CD14-positive monocyte (primary cell): ENCODE data around the gene CTNNA2. TPM values are rescaled to one million over a fixed set of nuclear protein-coding genes. Genes with fewer than 3 reads are reported as not detected.

Experiments used
- DNase-seq, 3 donors: peaks; one replicate each; pipeline ENCODE4 v3.0.0-alpha.2; 2011 to 2022
- H2AFZ ChIP-seq: 2 replicates; pipeline ENCODE4 v1.6.0; 2012; ENCODE audit warnings: mild to moderate bottlenecking, low read depth, low read length, inconsistent platforms; ENCODE audit not compliant: insufficient read depth, poor library complexity, severe bottlenecking
- H3K27ac ChIP-seq, 2 donors: 1 replicate in 1 of 2; 2 replicates in 1 of 2; pipeline ENCODE4 v1.5.1; 2012 to 2013; ENCODE audit warnings: low read length in 2 of 2, control low read depth in 1 of 2, inconsistent platforms in 1 of 2, low read depth in 1 of 2, mild to moderate bottlenecking in 1 of 2
- H3K27me3 ChIP-seq, 2 donors: one replicate each; pipeline versions ENCODE4 v1.6.0 to v1.6.1; 2011 to 2013; ENCODE audit warnings: low read length in 2 of 2; ENCODE audit not compliant: control insufficient read depth in 2 of 2, insufficient read depth in 2 of 2
- H3K36me3 ChIP-seq, 2 donors: replicated peaks in 1 of 2; 1 replicate in 1 of 2; 2 replicates in 1 of 2; pipeline versions ENCODE4 v1.5.1 to v1.6.1; 2012 to 2013; ENCODE audit warnings: low read length in 2 of 2, control low read depth in 1 of 2, inconsistent platforms in 1 of 2, mild to moderate bottlenecking in 1 of 2; ENCODE audit not compliant: insufficient read depth in 2 of 2, control insufficient read depth in 1 of 2
- H3K4me1 ChIP-seq, 2 donors: 1 replicate in 1 of 2; 2 replicates in 1 of 2; pipeline versions ENCODE4 v1.5.1 to v1.6.1; 2012 to 2013; ENCODE audit warnings: low read length in 2 of 2, control low read depth in 1 of 2, inconsistent platforms in 1 of 2, mild to moderate bottlenecking in 1 of 2, moderate library complexity in 1 of 2; ENCODE audit not compliant: insufficient read depth in 2 of 2, control insufficient read depth in 1 of 2
- H3K4me2 ChIP-seq: replicated peaks from 2 replicates; pipeline ENCODE3; 2012; ENCODE audit warnings: low read length, moderate library complexity, mild to moderate bottlenecking; ENCODE audit not compliant: poor library complexity, severe bottlenecking; ENCODE audit errors: extremely low read depth
- H3K4me3 ChIP-seq, 3 experiments: fragments of 200-600 bp in 1 of 3; sonication (generic) in 1 of 3; replicated peaks in 1 of 3; 1 replicate in 2 of 3; 2 replicates in 1 of 3; pipeline ENCODE4 v1.5.1; 2011 to 2013; ENCODE audit warnings: low read length in 3 of 3, mild to moderate bottlenecking in 3 of 3, control low read depth in 2 of 3, low read depth in 2 of 3, inconsistent platforms in 1 of 3, moderate library complexity in 1 of 3
- H3K79me2 ChIP-seq: 2 replicates; pipeline ENCODE4 v1.6.0; 2012; ENCODE audit warnings: mild to moderate bottlenecking, control low read depth, inconsistent platforms, low read length, moderate library complexity; ENCODE audit not compliant: insufficient read depth
- H3K9ac ChIP-seq: 2 replicates; pipeline ENCODE4 v1.6.0; 2017; ENCODE audit warnings: low read length, mild to moderate bottlenecking; ENCODE audit not compliant: insufficient read depth, poor library complexity, severe bottlenecking
- H3K9me3 ChIP-seq, 2 donors: replicated peaks in 1 of 2; 1 replicate in 1 of 2; 2 replicates in 1 of 2; pipeline versions ENCODE4 v1.5.1 to v1.6.1; 2012 to 2013; ENCODE audit warnings: low read length in 2 of 2, control low read depth in 1 of 2; ENCODE audit not compliant: control insufficient read depth in 1 of 2, insufficient read depth in 1 of 2
- H4K20me1 ChIP-seq: 2 replicates; pipeline ENCODE4 v1.6.0; 2012; ENCODE audit warnings: mild to moderate bottlenecking, low read length, control low read depth, moderate library complexity; ENCODE audit not compliant: insufficient read depth
- H3K27ac Mint-ChIP-seq, 7 donors: one replicate each; pipeline ENCODE4 v1.8.0; 2020; ENCODE audit warnings: mild to moderate bottlenecking in 7 of 7, mixed read lengths in 7 of 7, moderate library complexity in 6 of 7, inconsistent platforms in 2 of 7
- H3K27me3 Mint-ChIP-seq, 3 donors: one replicate each; pipeline ENCODE4 v1.8.0; 2021 to 2022; ENCODE audit warnings: low read depth in 3 of 3, mild to moderate bottlenecking in 3 of 3, mixed read lengths in 3 of 3, moderate library complexity in 3 of 3, inconsistent platforms in 1 of 3
- H3K36me3 Mint-ChIP-seq, 2 donors: one replicate each; pipeline ENCODE4 v1.8.0; 2020; ENCODE audit warnings: mixed read lengths in 2 of 2, inconsistent platforms in 1 of 2, mild to moderate bottlenecking in 1 of 2
- H3K4me1 Mint-ChIP-seq: one replicate; pipeline ENCODE4 v1.8.0; 2020; ENCODE audit warnings: mild to moderate bottlenecking, mixed read lengths
- H3K4me3 Mint-ChIP-seq, 2 donors: one replicate each; pipeline ENCODE4 v1.8.0; 2020; ENCODE audit warnings: mild to moderate bottlenecking in 2 of 2, mixed read lengths in 2 of 2, moderate library complexity in 1 of 2
- H3K9me3 Mint-ChIP-seq, 7 donors: one replicate each; pipeline ENCODE4 v1.8.0; 2020 to 2022; ENCODE audit warnings: mixed read lengths in 7 of 7, mild to moderate bottlenecking in 6 of 7, moderate library complexity in 6 of 7, inconsistent platforms in 2 of 7
- WGBS: methylation state at CpG from one replicate; pipeline ENCODE4 v1.1.5; 2013; ENCODE audit warnings: missing lambda C conversion rate; ENCODE audit not compliant: insufficient coverage; 5-methylcytosine and 5-hydroxymethylcytosine counted together
- intact Hi-C, 2 donors: fragments of 100-400 bp; cut with micrococcal nuclease; formaldehyde crosslinking; loops; one replicate each; pipeline versions ENCODE4 v1.15.0 to v1.15.1; 2023
- polyA plus RNA-seq, 3 donors: library from polyadenylated mRNA; depleted of rRNA in 1 of 3; unstranded in 2 of 3; stranded (reverse) in 1 of 3; fragments of 300-500 nt in 2 of 3; fragments of >200 nt in 1 of 3; fragmentation: Illumina TruSeq in 2 of 3; gene quantifications; 1 replicate in 2 of 3; 2 replicates in 1 of 3; pipeline ENCODE4 v1.2.3, GENCODE V29; 2012 to 2021
- TF ChIP-seq, protein P1 (sequence below): fragments of 200-600 bp; IDR thresholded peaks from one replicate; pipeline ENCODE4 v1.8.0; 2022; ENCODE audit warnings: antibody characterized with exemption, mild to moderate bottlenecking

The CTNNA2 gene
- polyA plus RNA-seq, 3 donors = not detected

GRCh38 chr2:80473069-80473468 lies 960.2 kb downstream of the CTNNA2 start:
- TF ChIP-seq, protein P1, sequence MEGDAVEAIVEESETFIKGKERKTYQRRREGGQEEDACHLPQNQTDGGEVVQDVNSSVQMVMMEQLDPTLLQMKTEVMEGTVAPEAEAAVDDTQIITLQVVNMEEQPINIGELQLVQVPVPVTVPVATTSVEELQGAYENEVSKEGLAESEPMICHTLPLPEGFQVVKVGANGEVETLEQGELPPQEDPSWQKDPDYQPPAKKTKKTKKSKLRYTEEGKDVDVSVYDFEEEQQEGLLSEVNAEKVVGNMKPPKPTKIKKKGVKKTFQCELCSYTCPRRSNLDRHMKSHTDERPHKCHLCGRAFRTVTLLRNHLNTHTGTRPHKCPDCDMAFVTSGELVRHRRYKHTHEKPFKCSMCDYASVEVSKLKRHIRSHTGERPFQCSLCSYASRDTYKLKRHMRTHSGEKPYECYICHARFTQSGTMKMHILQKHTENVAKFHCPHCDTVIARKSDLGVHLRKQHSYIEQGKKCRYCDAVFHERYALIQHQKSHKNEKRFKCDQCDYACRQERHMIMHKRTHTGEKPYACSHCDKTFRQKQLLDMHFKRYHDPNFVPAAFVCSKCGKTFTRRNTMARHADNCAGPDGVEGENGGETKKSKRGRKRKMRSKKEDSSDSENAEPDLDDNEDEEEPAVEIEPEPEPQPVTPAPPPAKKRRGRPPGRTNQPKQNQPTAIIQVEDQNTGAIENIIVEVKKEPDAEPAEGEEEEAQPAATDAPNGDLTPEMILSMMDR = no peak
- 96% methylated on average over 3 of the region's 5 CpGs for whole genome bisulfite sequencing
- no peak overlapping the region for H3K9ac ChIP-seq
- intact Hi-C loops = no loop called here
- no peak overlapping the region for H3K4me3 Mint-ChIP-seq
- H3K36me3 ChIP-seq = no peaks in the 10 kb centered on the region
- no peak overlapping the region for H2AFZ ChIP-seq
- no peaks in the 10 kb centered on the region for H4K20me1 ChIP-seq
- no peaks in the 10 kb centered on the region for H3K36me3 Mint-ChIP-seq
- no peak overlapping the region for H3K27ac Mint-ChIP-seq
- no peaks in the 10 kb centered on the region for H3K27me3 ChIP-seq
- no peaks in the 10 kb centered on the region for H3K79me2 ChIP-seq
- no peaks in the 10 kb centered on the region for H3K4me1 Mint-ChIP-seq
- H3K9me3 Mint-ChIP-seq = peaks cover 0 to 9% (median 3%) of the 10 kb centered on the region in 7 donors
- H3K4me2 ChIP-seq = no peak overlapping the region
- H3K27ac ChIP-seq = no peak overlapping the region
- no peak for DNase-seq
- no peaks in the 10 kb centered on the region for H3K4me1 ChIP-seq
- no peak overlapping the region for H3K4me3 ChIP-seq
- H3K27me3 Mint-ChIP-seq = no peaks in the 10 kb centered on the region
- H3K9me3 ChIP-seq = peaks cover 4 to 6% of the 10 kb centered on the region in 2 donors

DNA sequence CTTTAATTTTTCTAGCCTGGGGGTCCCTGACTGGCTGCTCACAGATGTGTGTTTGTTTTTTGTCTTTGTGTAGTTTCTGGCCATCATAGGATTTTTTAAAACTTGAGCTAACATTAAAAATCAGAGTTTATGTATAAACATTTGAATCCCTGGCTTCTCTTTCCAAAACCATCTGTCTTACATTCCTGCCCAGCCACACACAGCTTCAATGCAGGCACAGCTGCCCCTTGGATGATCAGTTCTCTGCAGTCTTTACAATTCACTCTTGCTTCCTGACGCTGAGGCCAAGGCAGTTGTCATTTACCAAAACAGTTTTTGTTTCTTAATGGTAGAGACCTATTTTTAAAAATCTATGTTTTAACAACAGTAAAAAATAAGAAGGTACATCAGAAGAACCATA lies 960.9 kb downstream of the CTNNA2 start:
- H3K27ac Mint-ChIP-seq = no peak overlapping the region
- no peak overlapping the region for H3K4me3 Mint-ChIP-seq
- Histone ChIP-seq H2AFZ (no peak overlapping the region), H3K9ac (no peak overlapping the region), H3K4me3 (no peak overlapping the region), H3K36me3 (no peaks in the 10 kb centered on the region), H3K4me2 (no peak overlapping the region), H4K20me1 (no peaks in the 10 kb centered on the region), H3K27me3 (no peaks in the 10 kb centered on the region), H3K27ac (no peak overlapping the region), H3K9me3 (peaks cover 4 to 6% of the 10 kb centered on the region in 2 donors), H3K4me1 (no peaks in the 10 kb centered on the region), H3K79me2 (no peaks in the 10 kb centered on the region)
- TF ChIP-seq, protein P1 = no peak
- H3K4me1 Mint-ChIP-seq = no peaks in the 10 kb centered on the region
- peaks cover 0 to 12% (median 5%) of the 10 kb centered on the region in 7 donors for H3K9me3 Mint-ChIP-seq
- no peak for DNase-seq
- intact Hi-C loops = no loop called here
- no peaks in the 10 kb centered on the region for H3K36me3 Mint-ChIP-seq
- no CpG with 5 or more reads among the region's 1 CpG for whole genome bisulfite sequencing
- no peaks in the 10 kb centered on the region for H3K27me3 Mint-ChIP-seq
